ENCODE results near the gene ST8SIA6.
A peak's percentile ranks its signal among the peaks of the same experiment; 100 is the strongest.

ST8SIA6 gene

DNA sequence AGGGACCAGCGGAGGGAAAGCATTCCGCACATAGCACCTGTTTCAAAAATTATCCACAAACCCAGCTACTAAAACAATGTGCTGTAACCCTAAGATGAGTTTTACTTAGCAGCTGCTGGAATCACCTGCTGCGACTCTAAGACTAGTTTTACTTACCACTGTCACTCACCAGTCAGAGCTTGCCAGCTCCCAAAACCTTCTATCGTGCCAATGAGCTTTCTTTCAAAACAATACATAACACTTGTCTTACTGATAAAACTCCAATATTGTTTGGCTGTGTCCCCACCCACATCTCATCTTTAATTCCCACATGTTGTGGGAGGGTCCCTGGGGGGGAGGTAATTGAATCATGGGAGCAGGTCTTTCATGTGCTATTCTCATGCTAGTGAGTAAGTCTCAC is 18.4 kb downstream of the ST8SIA6 start:
- TF ChIP-seq, protein P1, sequence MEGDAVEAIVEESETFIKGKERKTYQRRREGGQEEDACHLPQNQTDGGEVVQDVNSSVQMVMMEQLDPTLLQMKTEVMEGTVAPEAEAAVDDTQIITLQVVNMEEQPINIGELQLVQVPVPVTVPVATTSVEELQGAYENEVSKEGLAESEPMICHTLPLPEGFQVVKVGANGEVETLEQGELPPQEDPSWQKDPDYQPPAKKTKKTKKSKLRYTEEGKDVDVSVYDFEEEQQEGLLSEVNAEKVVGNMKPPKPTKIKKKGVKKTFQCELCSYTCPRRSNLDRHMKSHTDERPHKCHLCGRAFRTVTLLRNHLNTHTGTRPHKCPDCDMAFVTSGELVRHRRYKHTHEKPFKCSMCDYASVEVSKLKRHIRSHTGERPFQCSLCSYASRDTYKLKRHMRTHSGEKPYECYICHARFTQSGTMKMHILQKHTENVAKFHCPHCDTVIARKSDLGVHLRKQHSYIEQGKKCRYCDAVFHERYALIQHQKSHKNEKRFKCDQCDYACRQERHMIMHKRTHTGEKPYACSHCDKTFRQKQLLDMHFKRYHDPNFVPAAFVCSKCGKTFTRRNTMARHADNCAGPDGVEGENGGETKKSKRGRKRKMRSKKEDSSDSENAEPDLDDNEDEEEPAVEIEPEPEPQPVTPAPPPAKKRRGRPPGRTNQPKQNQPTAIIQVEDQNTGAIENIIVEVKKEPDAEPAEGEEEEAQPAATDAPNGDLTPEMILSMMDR (IDR thresholded peaks at IDR 0.05; ENCODE audit: low read depth, low read length, missing control alignments): no peak
- H3K4me3 ChIP-seq (replicated peaks; ENCODE audit: low read depth, low read length): no peak overlapping the region
- no peak for DNase-seq (ENCODE audit: extremely low read depth, low read depth)

DNA sequence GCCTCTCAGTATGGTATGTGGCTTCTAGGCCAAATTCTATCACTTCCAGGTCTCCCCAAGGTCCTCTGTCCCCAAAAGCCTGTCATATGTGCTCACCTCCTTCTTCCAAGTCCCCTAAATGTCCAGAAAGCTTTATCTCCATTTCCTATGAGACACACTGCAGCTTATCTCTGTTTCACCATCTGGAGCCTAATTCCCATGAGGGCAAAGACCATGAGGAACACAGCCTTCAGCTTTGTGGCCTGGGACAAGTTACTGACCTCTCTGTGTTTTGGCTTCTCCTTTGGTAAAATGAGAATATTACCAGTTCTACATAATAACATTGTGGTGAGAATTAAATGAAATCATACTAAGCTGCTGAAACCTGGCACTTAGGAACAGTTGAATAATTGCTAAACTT is 19.2 kb downstream of the ST8SIA6 start:
- no peak for DNase-seq (ENCODE audit: extremely low read depth, low read depth)
- TF ChIP-seq, protein P1 (IDR thresholded peaks at IDR 0.05; ENCODE audit: low read depth, low read length, missing control alignments): no peak

DNA sequence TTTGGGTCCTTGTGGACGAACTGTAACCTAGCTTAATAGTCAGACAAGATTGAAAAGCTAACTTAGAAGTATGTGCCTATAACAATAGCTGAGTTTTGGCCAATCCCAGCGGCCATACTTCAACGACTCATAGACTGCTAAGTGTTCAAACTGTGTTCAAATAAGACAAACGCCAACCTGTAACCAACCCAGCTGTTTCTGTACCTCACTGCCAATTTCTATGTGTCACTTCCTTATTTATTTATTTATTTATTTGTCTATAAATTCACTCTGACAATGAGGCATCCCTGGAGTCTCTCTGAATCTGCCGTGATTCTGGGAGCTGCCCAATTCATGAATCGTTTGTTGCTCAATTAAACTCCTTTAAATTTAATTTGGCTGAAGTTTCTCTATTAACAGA is 21.7 kb downstream of the ST8SIA6 start:
- no peak for DNase-seq (ENCODE audit: extremely low read depth, low read depth)
- TF ChIP-seq, protein P1 (IDR thresholded peaks at IDR 0.05; ENCODE audit: low read depth, low read length, missing control alignments): no peak
- H3K4me3 ChIP-seq (replicated peaks; ENCODE audit: low read depth, low read length): no peak overlapping the region

More for the DNA sequence above, 19.2 kb downstream of the ST8SIA6 start:
- H3K4me3 ChIP-seq (replicated peaks; ENCODE audit: low read depth, low read length): no peak overlapping the region

DNA sequence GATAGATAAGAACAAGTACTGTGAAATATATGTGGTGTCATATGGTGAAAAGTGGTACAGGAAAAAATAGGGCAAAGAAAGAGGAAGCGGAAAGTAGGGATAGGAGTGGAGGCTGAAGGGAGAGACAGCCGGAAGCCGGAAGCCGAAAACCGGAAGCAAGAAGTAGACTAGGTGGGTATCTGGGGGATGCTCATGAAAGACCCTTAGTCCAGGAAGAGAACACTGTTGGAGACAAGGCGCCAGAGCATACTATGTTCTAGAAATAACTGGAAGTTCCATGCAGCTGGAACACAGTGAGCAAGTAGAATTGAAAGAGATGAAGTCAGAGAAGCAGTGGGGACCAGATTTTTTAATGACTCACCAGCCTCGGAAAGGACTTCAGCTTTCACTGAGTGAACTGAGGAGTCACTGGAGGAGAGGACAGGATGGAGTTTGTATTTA is 22.5 kb downstream of the ST8SIA6 start:
- peak; percentile 9 for DNase-seq (ENCODE audit: extremely low read depth, low read depth)
- TF ChIP-seq, protein P1 (IDR thresholded peaks at IDR 0.05; ENCODE audit: low read depth, low read length, missing control alignments): no peak
- no peak overlapping the region for H3K4me3 ChIP-seq (replicated peaks; ENCODE audit: low read depth, low read length)

DNA sequence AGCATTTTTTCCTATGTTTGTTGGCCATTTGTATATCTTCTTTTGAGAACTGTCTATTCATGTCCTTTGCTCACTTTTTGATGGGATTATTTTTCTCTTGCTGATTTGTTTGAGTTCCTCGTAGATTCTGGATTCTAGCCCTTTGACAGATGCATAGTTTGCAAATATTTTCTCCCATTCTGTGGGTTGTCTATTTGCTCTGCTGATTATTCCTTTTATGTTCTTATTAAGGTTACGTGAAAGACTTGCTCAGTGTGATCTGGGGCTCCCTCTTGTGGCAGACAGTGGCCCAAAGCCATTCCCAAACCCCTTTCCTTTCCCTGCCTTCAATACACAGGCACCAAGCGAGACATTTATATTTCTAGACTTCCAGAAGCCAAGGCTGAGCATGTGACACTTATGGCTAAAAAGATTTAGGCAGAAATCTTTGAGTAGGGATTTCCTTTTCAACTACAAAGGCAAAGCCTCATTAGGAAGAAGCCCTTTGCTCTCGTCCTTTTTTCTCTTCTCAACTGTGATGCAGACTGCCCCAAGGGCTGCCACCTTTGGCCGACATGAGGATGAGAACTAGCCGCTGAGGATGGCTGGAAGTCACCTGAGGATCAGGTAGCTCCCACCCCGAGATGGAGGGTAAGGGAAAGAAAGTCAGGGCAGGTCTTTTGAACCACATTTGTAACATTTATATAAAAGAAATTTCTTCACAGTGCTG is 23.6 kb downstream of the ST8SIA6 start:
- TF ChIP-seq, protein P1 (IDR thresholded peaks at IDR 0.05; ENCODE audit: low read depth, low read length, missing control alignments): peak; percentile 93
- no peak overlapping the region for H3K4me3 ChIP-seq (replicated peaks; ENCODE audit: low read depth, low read length)
- DNase-seq (ENCODE audit: extremely low read depth, low read depth): peak; percentile 41

DNA sequence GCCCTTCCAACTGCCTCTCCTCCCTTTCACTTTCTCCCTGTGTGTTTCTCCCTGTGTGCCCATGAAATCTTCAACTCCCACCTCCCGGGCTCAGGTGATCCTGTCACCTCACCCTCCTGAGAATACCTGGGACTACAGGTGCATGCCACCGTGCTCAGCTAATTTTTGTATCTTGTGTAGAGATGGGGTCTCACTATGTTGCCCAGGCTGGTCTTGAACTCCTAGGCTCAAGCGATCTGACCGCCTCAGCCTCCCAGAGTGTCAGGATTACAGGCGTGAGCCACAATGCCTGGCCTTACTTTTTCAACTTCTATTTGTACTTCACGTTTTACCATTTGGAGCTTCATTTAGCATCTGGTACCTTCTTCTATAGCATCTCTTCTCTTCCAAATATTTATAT is 24.9 kb downstream of the ST8SIA6 start:
- no peak for DNase-seq (ENCODE audit: extremely low read depth, low read depth)
- H3K4me3 ChIP-seq (replicated peaks; ENCODE audit: low read depth, low read length): no peak overlapping the region
- TF ChIP-seq, protein P1 (IDR thresholded peaks at IDR 0.05; ENCODE audit: low read depth, low read length, missing control alignments): no peak
